IMR-90 (cell line): ENCODE measurements around the gene GVQW3. TPM values are rescaled to one million over a fixed set of nuclear protein-coding genes. Genes with fewer than 3 reads are reported as not detected.

Experiments used
- ATAC-seq: fragments of 200-7000 bp; cut with Tn5 transposase; 2 replicates; pipeline ENCODE4 v1.9.1; 2020; ENCODE audit warnings: low read depth, mild to moderate bottlenecking, moderate library complexity
- BruUV-seq: library from RNA; stranded (reverse); fragments of 400-500 nt; replicated peaks from 2 replicates; lab custom pipeline; 2021; lab: Mats Ljungman, UMichigan
- CTCF ChIA-PET: fragments of 300-600 bp; formaldehyde crosslinking; extraction: SDS; loops from one replicate; lab custom pipeline; 2021; ENCODE audit warnings: antibody characterized with exemption; lab: Yijun Ruan, JAX
- POLR2A ChIA-PET: fragments of 300-600 bp; sonication (Branson Sonifier 250); formaldehyde crosslinking; loops from one replicate; lab custom pipeline; 2022; ENCODE audit warnings: antibody characterized with exemption; ENCODE audit not compliant: unreplicated experiment; lab: Charles Lee
- DNase-seq: peaks from one replicate; pipeline ENCODE4 v3.0.0; 2013
- H2AFZ ChIP-seq: replicated peaks from 2 replicates; pipeline ENCODE3; 2013; ENCODE audit warnings: low read length, mild to moderate bottlenecking; ENCODE audit not compliant: poor library complexity
- H2AK5ac ChIP-seq: 2 replicates; pipeline ENCODE4 v1.6.1; 2013; ENCODE audit warnings: low read depth, low read length, inconsistent platforms
- H2AK9ac ChIP-seq: replicated peaks from 2 replicates; pipeline ENCODE3; 2013; ENCODE audit warnings: mild to moderate bottlenecking, low read depth, low read length, moderate library complexity; ENCODE audit not compliant: poor library complexity
- H2BK120ac ChIP-seq: 2 replicates; pipeline ENCODE4 v1.6.1; 2013; ENCODE audit warnings: low read depth, low read length, inconsistent platforms
- H2BK15ac ChIP-seq: 3 replicates; pipeline ENCODE4 v1.6.1; 2013; ENCODE audit warnings: low read depth, low read length, inconsistent platforms
- H2BK20ac ChIP-seq: 2 replicates; pipeline ENCODE4 v1.6.1; 2013; ENCODE audit warnings: low read depth, mild to moderate bottlenecking, inconsistent platforms, low read length, moderate library complexity
- H2BK5ac ChIP-seq: 2 replicates; pipeline ENCODE4 v1.6.1; 2013; ENCODE audit warnings: mild to moderate bottlenecking, low read depth, low read length, inconsistent platforms; ENCODE audit not compliant: poor library complexity, severe bottlenecking
- H3K14ac ChIP-seq: replicated peaks from 2 replicates; pipeline ENCODE4 v1.6.1; 2013; ENCODE audit warnings: low read depth, low read length, inconsistent platforms
- H3K18ac ChIP-seq: 2 replicates; pipeline ENCODE4 v1.6.1; 2013; ENCODE audit warnings: low read depth, low read length, control low read depth
- H3K23ac ChIP-seq: 2 replicates; pipeline ENCODE4 v1.6.1; 2013; ENCODE audit warnings: low read depth, low read length, inconsistent platforms
- H3K27ac ChIP-seq: 2 replicates; pipeline ENCODE4 v1.5.1; 2013; ENCODE audit warnings: mild to moderate bottlenecking, control low read depth, low read length; ENCODE audit not compliant: insufficient read depth
- H3K27me3 ChIP-seq: 2 replicates; pipeline ENCODE4 v1.6.1; 2013; ENCODE audit warnings: low read length; ENCODE audit not compliant: control insufficient read depth, insufficient read depth
- H3K36me3 ChIP-seq: 2 replicates; pipeline ENCODE4 v1.6.1; 2013; ENCODE audit warnings: low read length, mixed read lengths; ENCODE audit not compliant: control insufficient read depth, insufficient read depth
- H3K4ac ChIP-seq: 2 replicates; pipeline ENCODE4 v1.6.1; 2013; ENCODE audit warnings: low read depth, low read length, inconsistent platforms
- H3K4me1 ChIP-seq: 2 replicates; pipeline ENCODE4 v1.6.1; 2013; ENCODE audit warnings: low read length, mixed read lengths; ENCODE audit not compliant: control insufficient read depth, insufficient read depth
- H3K4me2 ChIP-seq: 2 replicates; pipeline ENCODE4 v1.6.1; 2013; ENCODE audit warnings: low read depth, mild to moderate bottlenecking, control low read depth, low read length, moderate library complexity
- H3K4me3 ChIP-seq: 2 replicates; pipeline ENCODE4 v1.5.1; 2013; ENCODE audit warnings: low read depth, mild to moderate bottlenecking, control low read depth, low read length, moderate library complexity; ENCODE audit not compliant: insufficient read depth
- H3K56ac ChIP-seq: 2 replicates; pipeline ENCODE4 v1.6.1; 2013; ENCODE audit warnings: low read length, inconsistent platforms; ENCODE audit not compliant: insufficient read depth; ENCODE audit errors: extremely low read depth
- H3K79me1 ChIP-seq, 2 experiments: 2 replicates each; pipeline ENCODE4 v1.6.1; 2013; ENCODE audit warnings: low read length in 2 of 2, inconsistent platforms in 1 of 2, low read depth in 1 of 2
- H3K9ac ChIP-seq: 2 replicates; pipeline ENCODE4 v1.6.1; 2013; ENCODE audit warnings: low read depth, low read length, control low read depth
- H3K9me1 ChIP-seq: 2 replicates; pipeline ENCODE4 v1.6.1; 2013; ENCODE audit warnings: low read length, inconsistent platforms; ENCODE audit not compliant: insufficient read depth
- H3K9me3 ChIP-seq: 2 replicates; pipeline ENCODE4 v1.6.1; 2013; ENCODE audit warnings: low read length; ENCODE audit not compliant: control insufficient read depth, insufficient read depth
- H4K20me1 ChIP-seq: 2 replicates; pipeline ENCODE4 v1.6.1; 2013; ENCODE audit warnings: low read length, inconsistent platforms; ENCODE audit not compliant: insufficient read depth
- H4K5ac ChIP-seq: 2 replicates; pipeline ENCODE4 v1.6.1; 2013; ENCODE audit warnings: mild to moderate bottlenecking, low read depth, low read length, control low read depth
- H4K8ac ChIP-seq, 2 experiments: 2 replicates each; pipeline ENCODE4 v1.6.1; 2013; ENCODE audit warnings: low read depth in 2 of 2, low read length in 2 of 2, control low read depth in 1 of 2, inconsistent platforms in 1 of 2
- H4K91ac ChIP-seq: 2 replicates; pipeline ENCODE4 v1.6.1; 2013; ENCODE audit warnings: low read depth, low read length, inconsistent platforms; ENCODE audit not compliant: insufficient read depth
- BHLHE40 ChIP-seq: fragments of 150-350 bp; IDR thresholded peaks from 2 replicates; pipeline ENCODE4 v1.6.1; 2016; ENCODE audit warnings: mild to moderate bottlenecking, low read depth, low read length
- CEBPB ChIP-seq: IDR thresholded peaks from 2 replicates; pipeline ENCODE4 v1.6.1; 2012; ENCODE audit warnings: low read depth, low read length, improper control_type of control experiment
- CHD1 ChIP-seq: IDR thresholded peaks from 2 replicates; pipeline ENCODE4 v1.6.1; 2012; ENCODE audit warnings: low read depth, low read length, improper control_type of control experiment
- CTCF ChIP-seq: conservative IDR thresholded peaks from 2 replicates; pipeline ENCODE4 v1.5.1; 2012; ENCODE audit warnings: mild to moderate bottlenecking, low read depth, low read length, improper control_type of control experiment
- FOS ChIP-seq: fragments of 150-350 bp; IDR thresholded peaks from 2 replicates; pipeline ENCODE4 v1.6.1; 2016; ENCODE audit warnings: low read depth, low read length
- MAFK ChIP-seq: IDR thresholded peaks from 2 replicates; pipeline ENCODE4 v1.6.1; 2012; ENCODE audit warnings: low read depth, low read length, improper control_type of control experiment
- MAZ ChIP-seq: IDR thresholded peaks from 2 replicates; pipeline ENCODE4 v1.6.1; 2012; ENCODE audit warnings: low read depth, mild to moderate bottlenecking, low read length, improper control_type of control experiment, moderate library complexity, borderline replicate concordance
- MXI1 ChIP-seq: IDR thresholded peaks from 2 replicates; pipeline ENCODE4 v1.6.1; 2012; ENCODE audit warnings: low read depth, mild to moderate bottlenecking, low read length, moderate library complexity, borderline replicate concordance
- NFE2L2 ChIP-seq: fragments of 150-350 bp; IDR thresholded peaks from 2 replicates; pipeline ENCODE4 v1.6.1; 2016; ENCODE audit warnings: low read depth, mild to moderate bottlenecking, low read length
- POLR2A ChIP-seq: IDR thresholded peaks from 2 replicates; pipeline ENCODE4 v1.6.1; 2012; ENCODE audit warnings: mild to moderate bottlenecking, low read depth, low read length
- RAD21 ChIP-seq: IDR thresholded peaks from 2 replicates; pipeline ENCODE4 v1.6.1; 2012; ENCODE audit warnings: low read length, improper control_type of control experiment
- RCOR1 ChIP-seq: IDR thresholded peaks from 2 replicates; pipeline ENCODE4 v1.6.1; 2012; ENCODE audit warnings: mild to moderate bottlenecking, low read length, improper control_type of control experiment; ENCODE audit not compliant: insufficient replicate concordance
- RFX5 ChIP-seq: IDR thresholded peaks from 2 replicates; pipeline ENCODE4 v1.8.0; 2012; ENCODE audit warnings: low read depth, mild to moderate bottlenecking, low read length, moderate library complexity
- SMC3 ChIP-seq: fragments of 150-350 bp; IDR thresholded peaks from 2 replicates; pipeline ENCODE4 v1.6.1; 2016; ENCODE audit warnings: low read depth, mild to moderate bottlenecking, antibody characterized with exemption, low read length, moderate library complexity
- USF2 ChIP-seq: fragments of 150-350 bp; IDR thresholded peaks from 2 replicates; pipeline ENCODE4 v1.6.1; 2017; ENCODE audit warnings: mild to moderate bottlenecking, antibody characterized with exemption, low read length, low read depth
- WGBS, 2 experiments: methylation state at CpG; one replicate each; pipeline versions ENCODE4 v1.1.5 to v1.1.7; 2013; ENCODE audit warnings: missing lambda C conversion rate in 2 of 2; ENCODE audit not compliant: insufficient read length in 1 of 2; ENCODE audit errors: extremely low coverage in 2 of 2; 5-methylcytosine and 5-hydroxymethylcytosine counted together
- dilution Hi-C: fragments of 300-500 bp; cut with HindIII; formaldehyde crosslinking; loops from one replicate; pipeline ENCODE4 v1.14.3; 2018; ENCODE audit warnings: low sequenced_read_pairs; ENCODE audit not compliant: unreplicated experiment
- in situ Hi-C: fragments of 300-500 bp; cut with MboI; formaldehyde crosslinking; loops from 3 replicates; pipeline ENCODE4 v1.14.3; 2019; ENCODE audit warnings: low sequenced_read_pairs, inconsistent platforms, mixed read lengths
- intact Hi-C: fragments of 100-400 bp; cut with micrococcal nuclease; formaldehyde crosslinking; loops from 2 replicates; pipeline ENCODE4 v1.10.0; 2022
- polyA plus RNA-seq, 3 experiments: library from polyadenylated mRNA; depleted of rRNA; stranded (reverse); fragments of >200 nt; gene quantifications; 2 replicates each; pipeline ENCODE4 v1.2.3, GENCODE V29; 2012; ENCODE audit warnings: low replicate concordance in 1 of 3
- total RNA-seq: library from RNA; depleted of rRNA; stranded (reverse); fragments of >200 nt; gene quantifications from 2 replicates; pipeline ENCODE4 v1.2.3, GENCODE V29; 2012
- TF ChIP-seq, protein P1 (sequence below): fragments of 150-350 bp; IDR thresholded peaks from 2 replicates; pipeline ENCODE4 v1.6.1; 2016; ENCODE audit warnings: low read depth, mild to moderate bottlenecking, low read length, moderate library complexity, borderline replicate concordance

Gene GVQW3
- total and polyA plus RNA-seq, 2 of the 4 experiments (the other 2 are of a cell fraction) = 0.96 to 1.1 TPM

DNA sequence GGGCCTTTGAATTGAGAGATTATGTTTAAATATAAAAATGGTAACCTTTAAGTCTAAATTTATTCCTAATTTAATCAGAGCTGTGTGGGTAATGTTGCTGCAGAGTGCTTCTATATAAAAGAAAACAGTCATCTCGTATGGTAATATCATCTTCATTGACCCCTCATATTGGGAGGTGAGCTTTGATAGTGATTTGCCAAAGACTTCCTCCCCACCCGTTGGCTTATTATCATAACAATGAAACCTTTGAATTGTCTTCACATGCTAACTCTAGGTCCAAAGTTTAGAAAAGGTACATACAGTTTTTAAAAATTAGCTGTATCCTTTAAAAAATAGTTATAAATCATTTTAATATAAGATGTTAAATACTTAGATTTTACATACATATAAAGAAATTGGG is 67.4 kb downstream of the GVQW3 start:
- Histone ChIP-seq H2AFZ (no peak overlapping the region), H4K91ac (no peak overlapping the region), H3K9me3 (no peaks in the 10 kb centered on the region), H3K27me3 (no peaks in the 10 kb centered on the region), H3K18ac (no peak overlapping the region), H2BK5ac (no peak overlapping the region), H2BK20ac (no peak overlapping the region), H3K4me2 (no peak overlapping the region), H3K4me1 (no peaks in the 10 kb centered on the region), H2BK120ac (no peak overlapping the region), H3K9ac (no peak overlapping the region), H3K4me3 (no peak overlapping the region), H2AK5ac (no peak overlapping the region), H4K20me1 (peaks cover 9% of the 10 kb centered on the region; the same call in 1 of the 2 replicates), H3K9me1 (0 out of 2 replicates have a peak, but pooled peaks cover 3% of the 10 kb centered on the region), H4K8ac (no peak overlapping the region), H3K56ac (no peak overlapping the region), H3K36me3 (peaks cover 4% of the 10 kb centered on the region), H2AK9ac (no peak overlapping the region), H3K14ac (no peak overlapping the region), H3K23ac (no peak overlapping the region), H2BK15ac (no peak overlapping the region), H3K79me1 (peaks cover 10 to 34% of the 10 kb centered on the region in 2 experiments; a peak in 3 of 4 replicates), H3K27ac (no peak overlapping the region), H4K5ac (no peak overlapping the region), H3K4ac (no peak overlapping the region)
- no CpG with 5 or more reads among the region's 2 CpGs for WGBS, 2 experiments
- dilution Hi-C loops = no loop called here
- ATAC-seq (no peak), DNase-seq (no peak)
- CTCF ChIA-PET = interaction anchor here (0.7 kb wide), 1 partner anchor 276 kb away, joined by 3 read pairs; no protein-coding TSS in a partner anchor
- BruUV-seq = no TSS peak
- in situ Hi-C loops = no loop called here
- POLR2A ChIA-PET = no interaction called here
- intact Hi-C loops = no loop called here
- TF ChIP-seq NFE2L2 = no peak
- TF ChIP-seq SMC3 = no peak
- no peak for TF ChIP-seq BHLHE40
- no peak for TF ChIP-seq RCOR1
- TF ChIP-seq, protein P1, sequence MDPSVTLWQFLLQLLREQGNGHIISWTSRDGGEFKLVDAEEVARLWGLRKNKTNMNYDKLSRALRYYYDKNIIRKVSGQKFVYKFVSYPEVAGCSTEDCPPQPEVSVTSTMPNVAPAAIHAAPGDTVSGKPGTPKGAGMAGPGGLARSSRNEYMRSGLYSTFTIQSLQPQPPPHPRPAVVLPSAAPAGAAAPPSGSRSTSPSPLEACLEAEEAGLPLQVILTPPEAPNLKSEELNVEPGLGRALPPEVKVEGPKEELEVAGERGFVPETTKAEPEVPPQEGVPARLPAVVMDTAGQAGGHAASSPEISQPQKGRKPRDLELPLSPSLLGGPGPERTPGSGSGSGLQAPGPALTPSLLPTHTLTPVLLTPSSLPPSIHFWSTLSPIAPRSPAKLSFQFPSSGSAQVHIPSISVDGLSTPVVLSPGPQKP = no peak
- TF ChIP-seq MXI1 = no peak
- no peak for TF ChIP-seq FOS
- TF ChIP-seq RAD21 = no peak
- no peak for TF ChIP-seq CEBPB
- TF ChIP-seq MAFK = no peak
- no peak for TF ChIP-seq CHD1
- no peak for TF ChIP-seq RFX5
- TF ChIP-seq CTCF = no peak
- no peak for TF ChIP-seq USF2
- no peak for TF ChIP-seq MAZ
- no peak for TF ChIP-seq POLR2A
